ENCODE measurements around the gene NCBP2L. TPM values are rescaled to one million over a fixed set of nuclear protein-coding genes. Genes with fewer than 3 reads are reported as not detected.

Gene NCBP2L
- total RNA-seq, 1 donor from 2014 or later: 1.0 TPM

GRCh38 chrX:107827030-107827831 lies 49.7 kb downstream of the NCBP2L start:
- H3K36me3 ChIP-seq (ENCODE audit: control insufficient read depth in 3 of 3, insufficient read depth in 3 of 3, low read length in 3 of 3): no peaks in the 10 kb centered on the region
- peaks cover 4 to 7% (median 7%) of the 10 kb centered on the region in 3 donors for H3K4me1 ChIP-seq (ENCODE audit: control insufficient read depth in 3 of 3, insufficient read depth in 3 of 3, low read length in 3 of 3)
- H3K27ac ChIP-seq (ENCODE audit: low read depth, low read length): peak overlapping the region; percentile 68
- H3K9ac ChIP-seq (ENCODE audit: low read depth in 1 of 3, low read length in 3 of 3): peak overlapping the region; percentile 66 to 85 (median 74)
- peak overlapping the region; percentile 57 to 76 (median 66) for H3K4me3 ChIP-seq (ENCODE audit: low read length in 3 of 3)
- H3K27me3 ChIP-seq (ENCODE audit: control insufficient read depth in 3 of 3, insufficient read depth in 3 of 3, low read length in 3 of 3): no peaks in the 10 kb centered on the region
- no peaks in the 10 kb centered on the region for H3K9me3 ChIP-seq (ENCODE audit: control insufficient read depth in 3 of 3, low read length in 3 of 3)

- H3K27ac ChIP-seq (ENCODE audit: low read depth, low read length): no peak overlapping the region
- no peak overlapping the region for H3K4me3 ChIP-seq (ENCODE audit: low read length in 3 of 3)
- no peaks in the 10 kb centered on the region for H3K36me3 ChIP-seq (ENCODE audit: control insufficient read depth in 3 of 3, insufficient read depth in 3 of 3, low read length in 3 of 3)
- peaks cover 4 to 7% (median 7%) of the 10 kb centered on the region in 3 donors for H3K4me1 ChIP-seq (ENCODE audit: control insufficient read depth in 3 of 3, insufficient read depth in 3 of 3, low read length in 3 of 3)
- H3K9me3 ChIP-seq (ENCODE audit: control insufficient read depth in 3 of 3, low read length in 3 of 3): no peaks in the 10 kb centered on the region
- H3K27me3 ChIP-seq (ENCODE audit: control insufficient read depth in 3 of 3, insufficient read depth in 3 of 3, low read length in 3 of 3): no peaks in the 10 kb centered on the region
- peak overlapping the region in 1 of 3 donors; percentile 8 for H3K9ac ChIP-seq (ENCODE audit: low read depth in 1 of 3, low read length in 3 of 3)
These were observed 50.3 kb downstream of the NCBP2L start for GRCh38 chrX:107827852-107828251.

GRCh38 chrX:107829878-107830277 lies 52.3 kb downstream of the NCBP2L start:
- H3K36me3 ChIP-seq (ENCODE audit: control insufficient read depth in 3 of 3, insufficient read depth in 3 of 3, low read length in 3 of 3): no peaks in the 10 kb centered on the region
- no peaks in the 10 kb centered on the region for H3K27me3 ChIP-seq (ENCODE audit: control insufficient read depth in 3 of 3, insufficient read depth in 3 of 3, low read length in 3 of 3)
- H3K4me1 ChIP-seq (ENCODE audit: control insufficient read depth in 3 of 3, insufficient read depth in 3 of 3, low read length in 3 of 3): peaks cover 4 to 7% (median 7%) of the 10 kb centered on the region in 3 donors
- H3K4me3 ChIP-seq (ENCODE audit: low read length in 3 of 3): no peak overlapping the region
- H3K9ac ChIP-seq (ENCODE audit: low read depth in 1 of 3, low read length in 3 of 3): no peak overlapping the region
- H3K27ac ChIP-seq (ENCODE audit: low read depth, low read length): no peak overlapping the region
- no peaks in the 10 kb centered on the region for H3K9me3 ChIP-seq (ENCODE audit: control insufficient read depth in 3 of 3, low read length in 3 of 3)

- peaks cover 4 to 7% (median 6%) of the 10 kb centered on the region in 3 donors for H3K4me1 ChIP-seq (ENCODE audit: control insufficient read depth in 3 of 3, insufficient read depth in 3 of 3, low read length in 3 of 3)
- no peak overlapping the region for H3K27ac ChIP-seq (ENCODE audit: low read depth, low read length)
- H3K36me3 ChIP-seq (ENCODE audit: control insufficient read depth in 3 of 3, insufficient read depth in 3 of 3, low read length in 3 of 3): no peaks in the 10 kb centered on the region
- no peaks in the 10 kb centered on the region for H3K9me3 ChIP-seq (ENCODE audit: control insufficient read depth in 3 of 3, low read length in 3 of 3)
- no peak overlapping the region for H3K4me3 ChIP-seq (ENCODE audit: low read length in 3 of 3)
- no peak overlapping the region for H3K9ac ChIP-seq (ENCODE audit: low read depth in 1 of 3, low read length in 3 of 3)
- H3K27me3 ChIP-seq (ENCODE audit: control insufficient read depth in 3 of 3, insufficient read depth in 3 of 3, low read length in 3 of 3): no peaks in the 10 kb centered on the region
These were observed 53.7 kb downstream of the NCBP2L start for GRCh38 chrX:107831071-107831730.

GRCh38 chrX:107834275-107835201 lies 57.0 kb downstream of the NCBP2L start:
- H3K27me3 ChIP-seq (ENCODE audit: control insufficient read depth in 3 of 3, insufficient read depth in 3 of 3, low read length in 3 of 3): no peaks in the 10 kb centered on the region
- H3K4me3 ChIP-seq (ENCODE audit: low read length in 3 of 3): no peak overlapping the region
- no peaks in the 10 kb centered on the region for H3K4me1 ChIP-seq (ENCODE audit: control insufficient read depth in 3 of 3, insufficient read depth in 3 of 3, low read length in 3 of 3)
- H3K27ac ChIP-seq (ENCODE audit: low read depth, low read length): no peak overlapping the region
- H3K9me3 ChIP-seq (ENCODE audit: control insufficient read depth in 3 of 3, low read length in 3 of 3): no peaks in the 10 kb centered on the region
- no peaks in the 10 kb centered on the region for H3K36me3 ChIP-seq (ENCODE audit: control insufficient read depth in 3 of 3, insufficient read depth in 3 of 3, low read length in 3 of 3)
- H3K9ac ChIP-seq (ENCODE audit: low read depth in 1 of 3, low read length in 3 of 3): no peak overlapping the region

GRCh38 chrX:107836958-107837357 lies 59.4 kb downstream of the NCBP2L start:
- no peaks in the 10 kb centered on the region for H3K9me3 ChIP-seq (ENCODE audit: control insufficient read depth in 3 of 3, low read length in 3 of 3)
- no peak overlapping the region for H3K9ac ChIP-seq (ENCODE audit: low read depth in 1 of 3, low read length in 3 of 3)
- H3K27ac ChIP-seq (ENCODE audit: low read depth, low read length): no peak overlapping the region
- no peak overlapping the region for H3K4me3 ChIP-seq (ENCODE audit: low read length in 3 of 3)
- peaks cover 4 to 7% (median 4%) of the 10 kb centered on the region in 3 donors for H3K36me3 ChIP-seq (ENCODE audit: control insufficient read depth in 3 of 3, insufficient read depth in 3 of 3, low read length in 3 of 3)
- H3K4me1 ChIP-seq (ENCODE audit: control insufficient read depth in 3 of 3, insufficient read depth in 3 of 3, low read length in 3 of 3): no peaks in the 10 kb centered on the region
- H3K27me3 ChIP-seq (ENCODE audit: control insufficient read depth in 3 of 3, insufficient read depth in 3 of 3, low read length in 3 of 3): peaks cover 0 to 3% (median 0%) of the 10 kb centered on the region in 3 donors

GRCh38 chrX:107840971-107841370 lies 63.4 kb downstream of the NCBP2L start:
- H3K27ac ChIP-seq (ENCODE audit: low read depth, low read length): no peak overlapping the region
- no peak overlapping the region for H3K9ac ChIP-seq (ENCODE audit: low read depth in 1 of 3, low read length in 3 of 3)
- no peaks in the 10 kb centered on the region for H3K9me3 ChIP-seq (ENCODE audit: control insufficient read depth in 3 of 3, low read length in 3 of 3)
- peaks cover 0 to 3% (median 0%) of the 10 kb centered on the region in 3 donors for H3K27me3 ChIP-seq (ENCODE audit: control insufficient read depth in 3 of 3, insufficient read depth in 3 of 3, low read length in 3 of 3)
- H3K4me3 ChIP-seq (ENCODE audit: low read length in 3 of 3): no peak overlapping the region
- H3K4me1 ChIP-seq (ENCODE audit: control insufficient read depth in 3 of 3, insufficient read depth in 3 of 3, low read length in 3 of 3): peaks cover 2 to 3% (median 3%) of the 10 kb centered on the region in 3 donors
- peaks cover 4 to 7% (median 4%) of the 10 kb centered on the region in 3 donors for H3K36me3 ChIP-seq (ENCODE audit: control insufficient read depth in 3 of 3, insufficient read depth in 3 of 3, low read length in 3 of 3)

- Histone ChIP-seq H3K36me3 (ENCODE audit: control insufficient read depth in 3 of 3, insufficient read depth in 3 of 3, low read length in 3 of 3) (peaks cover 4 to 7% (median 4%) of the 10 kb centered on the region in 3 donors), H3K27ac (ENCODE audit: low read depth, low read length) (no peak overlapping the region), H3K9me3 (ENCODE audit: control insufficient read depth in 3 of 3, low read length in 3 of 3) (no peaks in the 10 kb centered on the region), H3K4me1 (ENCODE audit: control insufficient read depth in 3 of 3, insufficient read depth in 3 of 3, low read length in 3 of 3) (peaks cover 3 to 6% (median 4%) of the 10 kb centered on the region in 3 donors), H3K27me3 (ENCODE audit: control insufficient read depth in 3 of 3, insufficient read depth in 3 of 3, low read length in 3 of 3) (peaks cover 0 to 8% (median 0%) of the 10 kb centered on the region in 3 donors), H3K9ac (ENCODE audit: low read depth in 1 of 3, low read length in 3 of 3) (no peak overlapping the region), H3K4me3 (ENCODE audit: low read length in 3 of 3) (no peak overlapping the region)
These were observed 65.3 kb downstream of the NCBP2L start for GRCh38 chrX:107842715-107843400.

Measured in skeletal muscle tissue (tissue), 4 donors.